Uterus (tissue), 4 donors: ENCODE results near the gene LLGL2. TPM values are rescaled to one million over a fixed set of nuclear protein-coding genes. Genes with fewer than 3 reads are reported as not detected.

Experiments
- DNase-seq, 2 donors: peaks; one replicate each; pipeline ENCODE4 v3.0.0-alpha.2; 2019 to 2020
- H3K27ac ChIP-seq, 2 donors: fragments of 200-600 bp; sonication (generic); 1 replicate in 1 of 2; 2 replicates in 1 of 2; pipeline ENCODE4 v1.5.1; 2016 to 2018
- H3K27me3 ChIP-seq, 2 donors: fragments of 200-600 bp; sonication (generic); one replicate each; pipeline ENCODE4 v1.5.1; 2018 to 2019; ENCODE audit warnings: control low read depth in 1 of 2
- H3K36me3 ChIP-seq, 2 donors: fragments of 200-600 bp; sonication (generic); one replicate each; pipeline ENCODE4 v1.5.1; 2019; ENCODE audit warnings: control low read depth in 1 of 2
- H3K4me1 ChIP-seq, 2 donors: fragments of 200-600 bp; sonication (generic); one replicate each; pipeline ENCODE4 v1.5.1; 2018 to 2019; ENCODE audit warnings: control low read depth in 1 of 2
- H3K4me3 ChIP-seq, 2 donors: fragments of 200-600 bp; sonication (generic); 1 replicate in 1 of 2; 2 replicates in 1 of 2; pipeline ENCODE4 v1.5.1; 2018 to 2019; ENCODE audit warnings: mild to moderate bottlenecking in 1 of 2
- H3K9me3 ChIP-seq, 2 donors: fragments of 200-600 bp; sonication (generic); one replicate each; pipeline ENCODE4 v1.5.1; 2019; ENCODE audit warnings: control low read depth in 1 of 2
- CTCF ChIP-seq, 4 experiments: fragments of 200-600 bp in 2 of 4; fragments of 450-650 bp in 2 of 4; sonication (generic) in 2 of 4; IDR thresholded peaks; one replicate each; pipeline ENCODE4 v1.5.1; 2016 to 2019; ENCODE audit warnings: antibody characterized with exemption in 4 of 4, mild to moderate bottlenecking in 2 of 4, moderate library complexity in 1 of 4
- POLR2A ChIP-seq, 2 donors: fragments of 450-650 bp; IDR thresholded peaks; one replicate each; pipeline ENCODE4 v1.6.1; 2016; ENCODE audit warnings: antibody characterized with exemption in 2 of 2, mild to moderate bottlenecking in 1 of 2, moderate library complexity in 1 of 2
- intact Hi-C: fragments of 100-400 bp; cut with DNase I; formaldehyde crosslinking; loops from one replicate; pipeline ENCODE4 v1.15.1; 2023; ENCODE audit warnings: low total_unique reads
- total RNA-seq, 4 donors: library from RNA; depleted of rRNA in 3 of 4; stranded (reverse); fragments of >200 nt in 3 of 4; gene quantifications; one replicate each; pipeline versions ENCODE4 v1.1.0 to v1.2.4, GENCODE V29; 2014 to 2023
- donor health status: DM: yes; HTN: yes; CAD: no.

The LLGL2 gene
- total RNA-seq, 4 donors from 2014 or later = 3.1 to 31.9 (median 14.0) TPM

- DNase-seq = no peak
- no peaks in the 10 kb centered on the region for H3K36me3 ChIP-seq
Measured at GRCh38 chr17:75494326-75494877, 31.1 kb upstream of the LLGL2 start.

GRCh38 chr17:75496005-75496404 is 29.5 kb upstream of the LLGL2 start:
- Histone ChIP-seq H3K27me3 (no peaks in the 10 kb centered on the region), H3K36me3 (no peaks in the 10 kb centered on the region), H3K4me1 (no peaks in the 10 kb centered on the region), H3K4me3 (no peak overlapping the region), H3K27ac (no peak overlapping the region), H3K9me3 (no peaks in the 10 kb centered on the region)
- intact Hi-C loops = no loop called here
- DNase-seq = no peak
- TF ChIP-seq POLR2A (IDR thresholded peaks at IDR 0.05) (no peak), CTCF (IDR thresholded peaks at IDR 0.05) (no peak)

More at GRCh38 chr17:75494326-75494877, 31.1 kb upstream of the LLGL2 start:
- H3K4me3 ChIP-seq = no peak overlapping the region
- intact Hi-C loops = no loop called here
- H3K27ac ChIP-seq = no peak overlapping the region
- no peaks in the 10 kb centered on the region for H3K27me3 ChIP-seq
- H3K9me3 ChIP-seq = no peaks in the 10 kb centered on the region
- TF ChIP-seq POLR2A (IDR thresholded peaks at IDR 0.05) (no peak), CTCF (IDR thresholded peaks at IDR 0.05) (no peak)
- no peaks in the 10 kb centered on the region for H3K4me1 ChIP-seq

- Histone ChIP-seq H3K27ac (peak overlapping the region; percentile 20 to 62), H3K4me1 (no peaks in the 10 kb centered on the region), H3K36me3 (no peaks in the 10 kb centered on the region), H3K27me3 (no peaks in the 10 kb centered on the region), H3K9me3 (no peaks in the 10 kb centered on the region), H3K4me3 (no peak overlapping the region)
- intact Hi-C loops = no loop called here
- TF ChIP-seq POLR2A (IDR thresholded peaks at IDR 0.05) = no peak
- TF ChIP-seq CTCF (IDR thresholded peaks at IDR 0.05) = no peak
- no peak for DNase-seq
Measured at GRCh38 chr17:75498039-75498725, 27.3 kb upstream of the LLGL2 start.

GRCh38 chr17:75498726-75499213 is 26.7 kb upstream of the LLGL2 start:
- no peak overlapping the region for H3K4me3 ChIP-seq
- H3K36me3 ChIP-seq = no peaks in the 10 kb centered on the region
- H3K27me3 ChIP-seq = no peaks in the 10 kb centered on the region
- no peaks in the 10 kb centered on the region for H3K4me1 ChIP-seq
- DNase-seq = no peak
- no peaks in the 10 kb centered on the region for H3K9me3 ChIP-seq
- intact Hi-C loops = no loop called here
- no peak for TF ChIP-seq CTCF (IDR thresholded peaks at IDR 0.05)
- H3K27ac ChIP-seq = peak overlapping the region; percentile 62 to 71

GRCh38 chr17:75499313-75500022 is 26.0 kb upstream of the LLGL2 start:
- no peaks in the 10 kb centered on the region for H3K27me3 ChIP-seq
- DNase-seq = peak; percentile 64 to 69
- no peaks in the 10 kb centered on the region for H3K4me1 ChIP-seq
- peak overlapping the region; percentile 62 to 71 for H3K27ac ChIP-seq
- intact Hi-C loops = no loop called here
- TF ChIP-seq CTCF (IDR thresholded peaks at IDR 0.05) = no peak
- TF ChIP-seq POLR2A (IDR thresholded peaks at IDR 0.05) = no peak
- no peaks in the 10 kb centered on the region for H3K36me3 ChIP-seq
- no peak overlapping the region for H3K4me3 ChIP-seq
- no peaks in the 10 kb centered on the region for H3K9me3 ChIP-seq
